Body of pancreas (tissue), 4 donors: Measurements from ENCODE around the gene FBXO11. TPM values are rescaled to one million over a fixed set of nuclear protein-coding genes. Genes with fewer than 3 reads are reported as not detected.
"Not testable (repeated sequence)": the region's sequence is repeated elsewhere in the genome, so short reads cannot be mapped to it uniquely, and the experiment has no call there.

ENCODE experiments used
- ATAC-seq: fragments of 150-250 bp; one replicate; pipeline ENCODE4 v1.9.1; 2016
- DNase-seq, 4 donors: peaks; one replicate each; pipeline ENCODE4 v3.0.0-alpha.2; 2019
- H3K27ac ChIP-seq, 4 donors: fragments of 200-600 bp; sonication (generic); 1 replicate in 3 of 4; 2 replicates in 1 of 4; pipeline versions ENCODE4 v1.5.1 to v1.6.1; 2016 to 2019; ENCODE audit warnings: mild to moderate bottlenecking in 1 of 4, mixed read lengths in 1 of 4, moderate library complexity in 1 of 4
- H3K27me3 ChIP-seq, 2 donors: fragments of 200-600 bp; sonication (generic); one replicate each; pipeline ENCODE4 v1.6.0; 2016; ENCODE audit warnings: mild to moderate bottlenecking in 1 of 2
- H3K36me3 ChIP-seq, 2 donors: fragments of 200-600 bp; sonication (generic); replicated peaks in 1 of 2; 2 replicates each; pipeline ENCODE4 v1.5.1; 2016; ENCODE audit warnings: low read depth in 2 of 2; ENCODE audit not compliant: insufficient read depth in 1 of 2
- H3K4me1 ChIP-seq: fragments of 200-600 bp; sonication (generic); one replicate; pipeline ENCODE4 v1.6.0; 2016
- H3K4me3 ChIP-seq, 2 donors: fragments of 200-600 bp; sonication (generic); 1 replicate in 1 of 2; 2 replicates in 1 of 2; pipeline ENCODE4 v1.5.1; 2016 to 2019
- H3K9me3 ChIP-seq, 3 donors: fragments of 200-600 bp; sonication (generic); 1 replicate in 2 of 3; 2 replicates in 1 of 3; pipeline ENCODE4 v1.5.1; 2016
- CTCF ChIP-seq, 7 experiments: fragments of 450-650 bp in 4 of 7; fragments of 200-600 bp in 3 of 7; sonication (generic) in 3 of 7; IDR thresholded peaks; one replicate each; pipeline ENCODE4 v1.5.1; 2016 to 2019; ENCODE audit warnings: antibody characterized with exemption in 7 of 7
- POLR2A ChIP-seq, 3 donors: fragments of 450-650 bp; IDR thresholded peaks; one replicate each; pipeline ENCODE4 v1.6.1; 2016; ENCODE audit warnings: antibody characterized with exemption in 3 of 3, mild to moderate bottlenecking in 2 of 3
- WGBS, 2 donors: methylation state at CpG; one replicate each; pipeline ENCODE4 v1.1.5; 2017; 5-methylcytosine and 5-hydroxymethylcytosine counted together
- intact Hi-C: fragments of 100-400 bp; cut with DNase I; formaldehyde crosslinking; loops from one replicate; pipeline ENCODE4 v1.15.1; 2023
- total RNA-seq, 2 donors: library from RNA; depleted of rRNA; stranded (reverse); fragments of >200 nt; gene quantifications; one replicate each; pipeline ENCODE4 v1.1.0, GENCODE V29; 2016

Gene FBXO11
- total RNA-seq, 2 donors from 2014 or later = 25.1 to 41.0 TPM

- 0 to 1% methylated on average over 10 of the region's 10 CpGs for WGBS, 2 donors
- Histone ChIP-seq H3K36me3 (no peaks in the 10 kb centered on the region), H3K4me3 (peak overlapping the region; percentile 54 to 96), H3K27ac (peak overlapping the region; percentile 87 to 100 (median 95)), H3K9me3 (no peaks in the 10 kb centered on the region), H3K4me1 (peaks cover 38% of the 10 kb centered on the region), H3K27me3 (no peaks in the 10 kb centered on the region)
- DNase-seq = no peak
- no peak for TF ChIP-seq CTCF (IDR thresholded peaks at IDR 0.05)
- no peak for TF ChIP-seq POLR2A (IDR thresholded peaks at IDR 0.05)
- no peak for ATAC-seq
- intact Hi-C loops = no loop called here
Measured at GRCh38 chr2:47903781-47904490, 2.4 kb downstream of the FBXO11 start.

- H3K36me3 ChIP-seq, H3K4me3 ChIP-seq, H3K27me3 ChIP-seq, DNase-seq, H3K27ac ChIP-seq, H3K9me3 ChIP-seq, intact Hi-C loops, ATAC-seq: not testable (repeated sequence)
- peaks cover 35% of the 10 kb centered on the region for H3K4me1 ChIP-seq
- 93 to 94% methylated on average over 13 of the region's 13 CpGs for WGBS, 2 donors
Measured at GRCh38 chr2:47901892-47902291, 4.4 kb downstream of the FBXO11 start.

GRCh38 chr2:47900857-47901256, 5.4 kb downstream of the FBXO11 start:
- no peaks in the 10 kb centered on the region for H3K27me3 ChIP-seq
- ATAC-seq (no peak), DNase-seq (no peak)
- peaks cover 41% of the 10 kb centered on the region for H3K4me1 ChIP-seq
- WGBS, 2 donors = 74 to 86% methylated on average over 10 of the region's 10 CpGs
- no peak overlapping the region for H3K4me3 ChIP-seq
- H3K36me3 ChIP-seq = no peaks in the 10 kb centered on the region
- intact Hi-C loops = no loop called here
- no peak overlapping the region for H3K27ac ChIP-seq
- no peak for TF ChIP-seq POLR2A (IDR thresholded peaks at IDR 0.05)
- no peak for TF ChIP-seq CTCF (IDR thresholded peaks at IDR 0.05)
- no peaks in the 10 kb centered on the region for H3K9me3 ChIP-seq

GRCh38 chr2:47899915-47900816, 6.1 kb downstream of the FBXO11 start:
- Histone ChIP-seq H3K36me3 (no peaks in the 10 kb centered on the region), H3K27me3 (no peaks in the 10 kb centered on the region), H3K9me3 (no peaks in the 10 kb centered on the region), H3K4me3 (no peak overlapping the region), H3K4me1 (peaks cover 48% of the 10 kb centered on the region), H3K27ac (peak overlapping the region in 2 of 4 donors; percentile 3 to 6)
- TF ChIP-seq CTCF (IDR thresholded peaks at IDR 0.05) (no peak), POLR2A (IDR thresholded peaks at IDR 0.05) (no peak)
- ATAC-seq = no peak
- intact Hi-C loops = no loop called here
- WGBS, 2 donors = 70 to 72% methylated on average over 23 to 25 of the region's 25 CpGs
- DNase-seq = no peak
